ENCODE results near the gene PRLR.

DNA sequence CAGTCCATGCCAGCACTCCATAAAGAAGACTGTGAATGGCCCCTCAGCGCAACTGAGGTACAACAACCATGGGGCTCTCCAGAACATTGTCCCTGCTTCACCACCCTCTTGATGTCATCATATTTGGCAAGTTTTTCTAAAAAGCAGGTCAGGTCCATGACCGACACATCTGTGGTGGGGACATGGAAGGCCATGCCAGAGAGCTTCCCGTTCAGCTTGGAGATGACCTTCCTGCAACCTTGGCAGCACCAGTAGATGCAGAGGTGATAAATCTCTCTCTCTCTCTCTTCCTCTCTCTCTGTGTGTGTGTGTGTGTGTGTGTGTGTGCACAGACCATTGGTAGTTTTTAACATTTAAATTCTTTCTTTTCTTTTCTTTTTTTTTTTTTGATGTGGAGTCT lies 147.1 kb downstream of the PRLR start:
- TF ChIP-seq CTCF (IDR thresholded peaks at IDR 0.05; ENCODE audit: insufficient read depth, low read depth, low read length) (no peak), EZH2 (IDR thresholded peaks at IDR 0.05; ENCODE audit: insufficient read depth, low read length) (no peak)

All from astrocyte (in vitro differentiated cells and primary cell).